MM.1S (cell line): ENCODE data around the gene OSBP2.

Experiments used
- DNase-seq: peaks from one replicate; pipeline ENCODE4 v3.0.0-alpha.2; 2015
- H2AFZ ChIP-seq: fragments of 300-600 bp; sonication (generic); 2 replicates; pipeline ENCODE4 v1.6.0; 2016; ENCODE audit warnings: antibody characterized with exemption, low read length
- H3F3A ChIP-seq: fragments of 300-600 bp; sonication (generic); 2 replicates; pipeline ENCODE4 v1.6.1; 2016; ENCODE audit warnings: mild to moderate bottlenecking, antibody characterized with exemption, low read length, moderate library complexity, mixed read lengths; ENCODE audit not compliant: insufficient read depth
- H3K27ac ChIP-seq: fragments of 300-600 bp; sonication (generic); 2 replicates; pipeline ENCODE4 v1.5.1; 2016; ENCODE audit warnings: mild to moderate bottlenecking, low read length
- H3K27me3 ChIP-seq: fragments of 300-600 bp; sonication (generic); replicated peaks from 2 replicates; pipeline ENCODE4 v1.6.0; 2016; ENCODE audit warnings: low read length; ENCODE audit not compliant: insufficient read depth
- H3K36me3 ChIP-seq: fragments of 300-600 bp; sonication (generic); replicated peaks from 2 replicates; pipeline ENCODE4 v1.6.1; 2016; ENCODE audit warnings: mild to moderate bottlenecking, low read length, mixed read lengths; ENCODE audit not compliant: insufficient read depth
- H3K4me1 ChIP-seq: fragments of 300-600 bp; sonication (generic); 2 replicates; pipeline ENCODE4 v1.6.1; 2016; ENCODE audit warnings: low read length, mixed read lengths
- H3K4me2 ChIP-seq: fragments of 300-600 bp; sonication (generic); 2 replicates; pipeline ENCODE4 v1.6.0; 2016; ENCODE audit warnings: low read depth, low read length
- H3K4me3 ChIP-seq: fragments of 300-600 bp; sonication (generic); 2 replicates; pipeline ENCODE4 v1.5.1; 2016; ENCODE audit warnings: low read length, mixed read lengths
- H3K79me2 ChIP-seq: fragments of 300-600 bp; sonication (generic); 2 replicates; pipeline ENCODE4 v1.6.1; 2016; ENCODE audit warnings: mixed run types, low read length, mixed read lengths
- H3K9ac ChIP-seq: fragments of 300-600 bp; sonication (generic); 2 replicates; pipeline ENCODE4 v1.6.1; 2016; ENCODE audit warnings: low read length, mixed read lengths
- H3K9me2 ChIP-seq: fragments of 300-600 bp; sonication (generic); replicated peaks from 2 replicates; pipeline ENCODE4 v1.6.1; 2016; ENCODE audit warnings: mild to moderate bottlenecking, low read length, mixed read lengths; ENCODE audit not compliant: insufficient read depth
- H3K9me3 ChIP-seq: fragments of 300-600 bp; sonication (generic); replicated peaks from 2 replicates; pipeline ENCODE4 v1.6.1; 2016; ENCODE audit warnings: mild to moderate bottlenecking, low read length, mixed read lengths; ENCODE audit not compliant: insufficient read depth
- H4K20me1 ChIP-seq: fragments of 300-600 bp; sonication (generic); 2 replicates; pipeline ENCODE4 v1.6.1; 2016; ENCODE audit warnings: mild to moderate bottlenecking, low read length, moderate library complexity, mixed read lengths; ENCODE audit not compliant: insufficient read depth
- EZH2 ChIP-seq: fragments of 300-600 bp; sonication (generic); optimal IDR thresholded peaks from 2 replicates; pipeline ENCODE3; 2017; ENCODE audit warnings: low read depth, mild to moderate bottlenecking, antibody characterized with exemption, low read length, mixed read lengths
- EZH2phosphoT487 ChIP-seq: fragments of 300-600 bp; sonication (generic); IDR thresholded peaks from 2 replicates; pipeline ENCODE4 v1.6.1; 2018; ENCODE audit warnings: antibody characterized with exemption, low read length
- TF ChIP-seq, protein P1 (sequence below): fragments of 300-600 bp; sonication (generic); IDR thresholded peaks from 2 replicates; pipeline ENCODE4 v1.5.1; 2016; ENCODE audit warnings: antibody characterized with exemption, low read length, mixed read lengths

The OSBP2 gene

GRCh38 chr22:30830907-30831306, 136.2 kb downstream of the OSBP2 start:
- no peak overlapping the region for H2AFZ ChIP-seq
- no peak for TF ChIP-seq EZH2
- TF ChIP-seq EZH2phosphoT487 = no peak
- TF ChIP-seq, protein P1, sequence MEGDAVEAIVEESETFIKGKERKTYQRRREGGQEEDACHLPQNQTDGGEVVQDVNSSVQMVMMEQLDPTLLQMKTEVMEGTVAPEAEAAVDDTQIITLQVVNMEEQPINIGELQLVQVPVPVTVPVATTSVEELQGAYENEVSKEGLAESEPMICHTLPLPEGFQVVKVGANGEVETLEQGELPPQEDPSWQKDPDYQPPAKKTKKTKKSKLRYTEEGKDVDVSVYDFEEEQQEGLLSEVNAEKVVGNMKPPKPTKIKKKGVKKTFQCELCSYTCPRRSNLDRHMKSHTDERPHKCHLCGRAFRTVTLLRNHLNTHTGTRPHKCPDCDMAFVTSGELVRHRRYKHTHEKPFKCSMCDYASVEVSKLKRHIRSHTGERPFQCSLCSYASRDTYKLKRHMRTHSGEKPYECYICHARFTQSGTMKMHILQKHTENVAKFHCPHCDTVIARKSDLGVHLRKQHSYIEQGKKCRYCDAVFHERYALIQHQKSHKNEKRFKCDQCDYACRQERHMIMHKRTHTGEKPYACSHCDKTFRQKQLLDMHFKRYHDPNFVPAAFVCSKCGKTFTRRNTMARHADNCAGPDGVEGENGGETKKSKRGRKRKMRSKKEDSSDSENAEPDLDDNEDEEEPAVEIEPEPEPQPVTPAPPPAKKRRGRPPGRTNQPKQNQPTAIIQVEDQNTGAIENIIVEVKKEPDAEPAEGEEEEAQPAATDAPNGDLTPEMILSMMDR = no peak
- DNase-seq = no peak
- no peak overlapping the region for H3K9ac ChIP-seq
- no peaks in the 10 kb centered on the region; the same call in 1 of the 2 replicates for H3K27me3 ChIP-seq
- H3K9me3 ChIP-seq = no peaks in the 10 kb centered on the region
- H3F3A ChIP-seq = no peaks in the 10 kb centered on the region
- H3K79me2 ChIP-seq = no peaks in the 10 kb centered on the region
- H4K20me1 ChIP-seq = no peaks in the 10 kb centered on the region
- no peaks in the 10 kb centered on the region for H3K36me3 ChIP-seq
- H3K4me2 ChIP-seq = no peak overlapping the region
- H3K4me1 ChIP-seq = no peaks in the 10 kb centered on the region
- H3K4me3 ChIP-seq = no peak overlapping the region
- H3K9me2 ChIP-seq = no peaks in the 10 kb centered on the region
- no peak overlapping the region for H3K27ac ChIP-seq

DNA sequence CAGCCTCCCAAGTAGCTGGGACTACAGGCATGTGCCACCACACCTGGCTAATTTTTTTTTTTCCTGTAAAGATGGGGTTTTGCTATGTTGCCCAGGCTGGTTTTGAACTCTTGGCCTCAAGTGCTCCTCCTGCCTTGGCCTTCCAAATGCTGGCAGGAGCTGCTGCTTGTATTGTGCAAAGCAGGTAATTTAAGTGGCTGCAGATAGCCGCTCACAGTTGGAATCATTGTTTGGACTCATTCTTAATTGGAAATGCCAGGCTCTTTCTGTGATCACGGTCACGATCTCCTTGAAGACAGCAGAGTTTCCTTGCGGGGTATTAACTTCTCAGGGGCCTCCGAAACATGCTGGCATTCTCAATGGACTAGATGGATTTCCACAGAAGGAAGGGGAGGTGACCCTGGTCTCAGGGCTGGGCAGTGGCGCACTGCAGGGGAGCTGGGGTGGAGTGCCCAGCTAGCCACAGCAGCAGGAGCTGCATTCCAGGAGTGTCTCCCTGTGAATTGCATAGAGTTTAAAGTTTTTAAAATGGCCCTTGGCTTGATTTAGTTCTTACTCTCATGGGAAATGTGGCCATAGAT, 137.8 kb downstream of the OSBP2 start:
- Histone ChIP-seq H2AFZ (no peak overlapping the region), H3F3A (no peaks in the 10 kb centered on the region), H3K9me3 (no peaks in the 10 kb centered on the region), H3K9ac (no peak overlapping the region), H3K27ac (no peak overlapping the region), H3K79me2 (no peaks in the 10 kb centered on the region), H3K27me3 (no peaks in the 10 kb centered on the region; the same call in 1 of the 2 replicates), H3K4me1 (no peaks in the 10 kb centered on the region), H4K20me1 (no peaks in the 10 kb centered on the region), H3K4me2 (no peak overlapping the region), H3K36me3 (no peaks in the 10 kb centered on the region), H3K4me3 (no peak overlapping the region), H3K9me2 (no peaks in the 10 kb centered on the region)
- TF ChIP-seq EZH2phosphoT487 = no peak
- TF ChIP-seq, protein P1 = no peak
- no peak for TF ChIP-seq EZH2
- no peak for DNase-seq

DNA sequence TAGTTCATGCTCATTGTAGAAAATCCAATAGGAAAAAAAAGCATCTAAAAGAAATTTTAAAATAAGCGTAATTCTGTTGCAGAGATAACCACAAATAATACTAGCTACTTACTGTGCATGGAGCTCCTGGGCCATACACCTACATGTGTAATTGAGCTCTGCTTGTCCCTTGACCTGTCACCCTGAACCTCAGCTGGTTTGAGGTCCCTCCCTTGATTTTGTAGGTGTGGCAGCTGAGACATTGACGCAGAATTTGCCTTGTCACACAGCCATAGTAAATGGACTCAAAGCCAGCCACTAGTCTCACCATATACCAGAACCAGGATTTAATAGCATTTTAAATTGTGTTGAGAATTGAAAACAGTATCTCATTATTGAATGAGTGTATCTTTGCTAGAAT, 138.6 kb downstream of the OSBP2 start:
- H3K4me2 ChIP-seq = no peak overlapping the region

More for the DNA sequence above, 138.6 kb downstream of the OSBP2 start:
- H3K9me2 ChIP-seq = no peaks in the 10 kb centered on the region
- DNase-seq = no peak
- no peaks in the 10 kb centered on the region for H3F3A ChIP-seq
- no peaks in the 10 kb centered on the region for H3K4me1 ChIP-seq
- H3K9me3 ChIP-seq = no peaks in the 10 kb centered on the region
- H3K4me3 ChIP-seq = no peak overlapping the region
- no peak overlapping the region for H3K27ac ChIP-seq
- H3K79me2 ChIP-seq = no peaks in the 10 kb centered on the region
- no peak overlapping the region for H2AFZ ChIP-seq
- no peak overlapping the region for H3K9ac ChIP-seq
- H4K20me1 ChIP-seq = no peaks in the 10 kb centered on the region
- no peaks in the 10 kb centered on the region; the same call in 1 of the 2 replicates for H3K27me3 ChIP-seq
- no peaks in the 10 kb centered on the region for H3K36me3 ChIP-seq
- TF ChIP-seq EZH2 (no peak), EZH2phosphoT487 (no peak)
- TF ChIP-seq, protein P1 = no peak
